ENCODE results near the gene UBE2L3. TPM values are rescaled to one million over a fixed set of nuclear protein-coding genes. Genes with fewer than 3 reads are reported as not detected.

UBE2L3 gene
- total RNA-seq: 54.2 and 68.0 TPM in 2 replicates

GRCh38 chr22:21567456-21568346 is at the start of gene UBE2L3:
Gene UBE2L3 (plus strand): TSS chr22:21567714. CDS start chr22:21567745, 31 bp downstream.

GRCh38 chr22:21551361-21551760 is 16.2 kb upstream of the UBE2L3 start, which contains the start of gene RIMBP3C:
Gene RIMBP3C (minus strand): TSS chr22:21551461. CDS start chr22:21550976, 485 bp downstream.

DNA sequence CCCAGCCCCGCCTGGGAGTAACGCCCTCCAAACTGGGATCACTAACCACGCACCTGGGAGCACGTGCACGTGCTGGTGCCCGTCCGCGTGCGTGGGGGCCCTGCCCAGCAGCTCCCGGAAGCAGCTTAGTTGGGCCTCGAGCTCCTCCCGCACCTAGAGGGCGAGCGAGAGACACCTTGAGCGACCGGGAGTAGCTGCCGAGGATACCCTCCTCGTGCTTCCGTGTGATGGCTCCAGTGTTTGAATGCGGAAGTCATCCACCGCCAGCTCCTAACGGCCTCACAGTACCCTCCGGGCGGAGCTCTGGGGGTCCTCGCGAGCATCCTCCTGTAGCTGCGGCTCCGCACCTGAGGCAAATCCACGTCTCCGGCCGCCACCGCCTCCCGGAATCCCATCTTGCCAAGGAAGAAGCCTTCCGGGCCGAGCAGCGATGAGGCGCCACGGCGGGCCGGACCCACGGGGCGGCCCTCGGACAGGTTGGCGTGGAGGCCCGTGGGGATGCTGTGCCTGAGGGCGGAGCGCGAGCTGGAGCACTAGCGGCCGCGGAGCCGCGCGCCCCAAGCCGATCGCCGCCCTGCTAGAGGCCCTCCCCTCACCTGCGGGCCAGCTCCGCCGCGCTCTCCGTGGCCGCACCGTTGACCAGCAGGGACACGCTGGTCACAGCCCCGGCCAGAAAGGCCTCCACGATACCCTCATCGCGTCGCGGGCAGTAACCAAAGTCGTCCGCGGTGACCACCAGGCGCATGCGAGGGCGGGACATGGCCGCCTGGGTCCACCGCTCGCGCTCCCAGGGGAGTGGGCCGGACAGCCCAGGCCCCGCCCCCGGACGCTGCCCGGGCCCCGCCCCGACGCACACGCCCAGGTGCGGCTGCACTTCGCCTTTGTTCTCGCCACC is 62.0 kb downstream of the UBE2L3 start, which contains the start of gene YDJC:
TSS of gene YDJC (minus strand) at position 768 of the 895 bp plus-strand sequence. CDS start at position 760, 8 bp downstream.

DNA sequence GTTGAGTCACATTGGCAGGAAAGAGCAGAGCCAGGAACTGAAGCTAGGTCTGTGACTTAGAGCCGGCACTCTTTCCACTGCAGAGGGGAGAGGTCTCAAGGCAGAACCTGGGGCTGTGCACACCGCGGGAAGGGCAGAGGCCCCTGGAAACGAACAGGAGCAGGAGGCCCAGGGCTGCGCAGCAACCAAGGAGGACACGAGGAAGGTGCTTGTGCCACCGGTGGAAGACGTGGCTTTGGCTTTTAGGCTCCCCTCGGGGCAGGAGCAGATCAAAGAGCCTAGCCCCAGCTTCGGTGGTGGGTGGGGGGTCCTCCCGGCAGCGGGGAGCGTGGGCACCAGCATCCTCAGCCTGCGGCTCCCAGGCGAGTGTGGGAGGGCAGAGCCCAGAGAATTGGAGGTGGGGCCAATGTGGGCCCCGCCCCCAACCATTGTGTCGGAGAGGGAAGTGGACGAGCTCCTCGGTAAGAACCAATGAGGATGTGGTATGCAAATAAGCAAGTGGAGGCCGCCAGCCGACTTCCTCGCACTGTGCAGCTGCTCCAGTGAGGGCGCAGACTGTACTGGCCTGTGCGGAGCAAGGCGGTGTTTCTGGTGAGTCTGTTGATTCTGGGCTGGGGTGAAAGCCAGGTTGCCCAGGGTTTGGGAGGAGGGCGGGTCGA is 64.9 kb downstream of the UBE2L3 start, which contains the start of gene CCDC116:
TSS of gene CCDC116 (plus strand) at position 524 of the 659 bp plus-strand sequence. CDS start 422 bp downstream, outside the sequence.

DNA sequence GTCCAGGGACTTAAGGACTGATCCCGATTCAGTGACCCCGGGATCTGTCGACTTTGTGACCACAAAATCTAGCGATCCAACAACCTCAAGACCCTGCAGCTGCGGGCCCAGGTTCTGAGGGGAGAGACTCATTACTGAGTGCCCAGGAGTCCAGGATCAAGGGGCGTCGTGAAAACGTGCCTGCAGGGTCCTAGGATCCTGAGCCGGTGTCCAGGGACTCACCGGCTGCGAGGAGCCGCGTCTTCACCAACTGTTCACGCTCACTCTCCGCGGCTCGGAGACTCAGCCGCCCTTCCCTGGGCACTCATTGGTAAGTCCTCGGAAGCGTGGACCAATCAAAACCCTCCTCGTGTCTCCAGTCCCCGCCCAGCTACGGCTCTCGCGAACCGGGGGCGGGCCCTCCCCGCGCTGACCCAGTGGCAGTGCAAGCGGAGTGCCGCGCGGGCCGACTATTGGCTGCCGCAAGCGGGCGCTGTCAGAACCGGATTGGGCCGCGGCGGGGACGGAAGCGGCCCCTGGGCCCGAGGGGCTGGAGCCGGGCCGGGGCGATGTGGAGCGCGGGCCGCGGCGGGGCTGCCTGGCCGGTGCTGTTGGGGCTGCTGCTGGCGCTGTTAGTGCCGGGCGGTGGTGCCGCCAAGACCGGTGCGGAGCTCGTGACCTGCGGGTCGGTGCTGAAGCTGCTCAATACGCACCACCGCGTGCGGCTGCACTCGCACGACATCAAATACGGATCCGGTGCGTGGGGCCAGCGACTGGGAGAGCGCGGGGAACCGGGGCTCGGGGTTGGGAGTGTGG is 74.5 kb downstream of the UBE2L3 start, which contains the start of gene SDF2L1:
TSS of gene SDF2L1 (plus strand) at position 514 of the 795 bp plus-strand sequence. CDS start at position 549, 35 bp downstream.

Small RNA genes within 50 kb of the gene (small RNA-seq; reads per million reads assigned to genes)
- gene MIR301B: 5.8 reads per million, percentile 93 among the genes with 10 or more reads in this experiment
- not detected for gene RF00492
- not detected for gene RN7SKP221

Other genes with a start within 250 kb of the UBE2L3 start
- not detected in 2 replicates for gene RIMBP3B, start 184.0 kb upstream of the UBE2L3 start, total RNA-seq
- 4.6 and 4.8 TPM in 2 replicates for gene HIC2, start 150.3 kb upstream of the UBE2L3 start, total RNA-seq
- gene TMEM191C, start 100.3 kb upstream of the UBE2L3 start, total RNA-seq: 0.33 and 1.2 TPM in 2 replicates
- gene RIMBP3C, start 16.3 kb upstream of the UBE2L3 start, total RNA-seq: 0.19 TPM in 1 of 2 replicates, not detected in the other
- 38.5 and 39.8 TPM in 2 replicates for gene YDJC, start 62.3 kb downstream of the UBE2L3 start, total RNA-seq
- 0.33 and 0.38 TPM in 2 replicates for gene CCDC116, start 65.0 kb downstream of the UBE2L3 start, total RNA-seq
- gene SDF2L1, start 74.6 kb downstream of the UBE2L3 start, total RNA-seq: 22.0 and 29.7 TPM in 2 replicates
- 29.4 and 30.1 TPM in 2 replicates for gene PPIL2, start 98.3 kb downstream of the UBE2L3 start, total RNA-seq
- 4.4 and 6.9 TPM in 2 replicates for gene YPEL1, start 168.1 kb downstream of the UBE2L3 start, total RNA-seq